ENCODE data around the gene WNT5A.

- TF ChIP-seq EP300 (IDR thresholded peaks at IDR 0.05), result no peak
- TF ChIP-seq CTCF (IDR thresholded peaks at IDR 0.05), result no peak
- TF ChIP-seq POLR2A (IDR thresholded peaks at IDR 0.05), result no peak
Observed at GRCh38 chr3:55442861-55443260, 44.2 kb downstream of the WNT5A start.
